Immature natural killer cell (primary cell): ENCODE data around the gene OR10AD1. TPM values are rescaled to one million over a fixed set of nuclear protein-coding genes. Genes with fewer than 3 reads are reported as not detected.
A peak's percentile ranks its signal among the peaks of the same experiment; 100 is the strongest.

Experiments used
- DNase-seq, 3 donors: peaks; one replicate each; pipeline ENCODE4 v3.0.0; 2022; ENCODE audit warnings: mixed read lengths in 1 of 3
- H3K27ac Mint-ChIP-seq, 6 donors: one replicate each; pipeline ENCODE4 v1.8.0; 2020; ENCODE audit warnings: mixed read lengths in 6 of 6, mild to moderate bottlenecking in 5 of 6, inconsistent platforms in 4 of 6, moderate library complexity in 3 of 6
- H3K27me3 Mint-ChIP-seq, 3 donors: one replicate each; pipeline ENCODE4 v1.8.0; 2020 to 2021; ENCODE audit warnings: low read depth in 3 of 3, mild to moderate bottlenecking in 3 of 3, mixed read lengths in 3 of 3, moderate library complexity in 3 of 3, inconsistent platforms in 1 of 3
- H3K36me3 Mint-ChIP-seq, 3 donors: one replicate each; pipeline ENCODE4 v1.8.0; 2020; ENCODE audit warnings: mixed read lengths in 3 of 3, inconsistent platforms in 2 of 3, mild to moderate bottlenecking in 2 of 3
- H3K4me1 Mint-ChIP-seq, 2 donors: one replicate each; pipeline ENCODE4 v1.8.0; 2020; ENCODE audit warnings: inconsistent platforms in 2 of 2, mild to moderate bottlenecking in 2 of 2, mixed read lengths in 2 of 2, moderate library complexity in 1 of 2
- H3K4me3 Mint-ChIP-seq, 5 donors: one replicate each; pipeline ENCODE4 v1.8.0; 2020; ENCODE audit warnings: mild to moderate bottlenecking in 5 of 5, mixed read lengths in 5 of 5, inconsistent platforms in 3 of 5, moderate library complexity in 3 of 5
- H3K9me3 Mint-ChIP-seq, 6 donors: one replicate each; pipeline ENCODE4 v1.8.0; 2020; ENCODE audit warnings: mild to moderate bottlenecking in 6 of 6, mixed read lengths in 6 of 6, inconsistent platforms in 4 of 6, moderate library complexity in 3 of 6
- polyA plus RNA-seq, 3 donors: library from polyadenylated mRNA; unstranded; fragments of 300-500 nt; fragmentation: Illumina TruSeq; gene quantifications; one replicate each; pipeline ENCODE4 v1.2.3, GENCODE V29; 2021

The OR10AD1 gene
- polyA plus RNA-seq, 3 donors from 2014 or later: not detected

GRCh38 chr12:48201091-48201490 lies 2.0 kb downstream of the OR10AD1 start:
- DNase-seq: no peak
- Mint-ChIP-seq H3K27me3 (peaks cover 9 to 16% (median 11%) of the 10 kb centered on the region in 3 donors), H3K27ac (peak overlapping the region; percentile 79 to 97 (median 95)), H3K9me3 (peaks cover 5 to 40% (median 17%) of the 10 kb centered on the region in 6 donors), H3K4me3 (peak overlapping the region; percentile 88 to 93 (median 91)), H3K4me1 (peaks cover 47 to 61% of the 10 kb centered on the region in 2 donors), H3K36me3 (peaks cover 22 to 38% (median 23%) of the 10 kb centered on the region in 3 donors)

DNA sequence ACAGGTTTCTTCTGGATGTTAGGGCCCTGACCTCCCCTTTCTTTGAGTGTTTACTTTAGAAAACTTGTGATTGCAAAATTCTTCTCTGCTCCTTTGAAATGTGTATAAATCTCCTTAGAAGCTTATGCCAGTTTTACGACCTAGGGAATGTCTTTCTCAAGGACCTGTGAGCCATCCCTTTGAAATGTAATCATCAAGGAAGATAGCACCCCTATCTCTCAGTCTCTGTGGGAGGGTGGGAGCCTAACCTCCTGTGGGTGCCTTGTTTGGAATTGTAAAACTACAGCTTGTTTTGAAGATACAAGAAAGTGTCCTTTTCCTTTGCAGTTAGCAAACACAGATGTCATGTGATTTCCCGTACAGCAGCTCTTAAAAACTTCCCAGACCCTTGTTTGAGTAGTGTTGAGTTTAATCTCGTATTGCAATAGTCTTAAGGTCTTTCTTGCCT lies 3.3 kb downstream of the OR10AD1 start:
- peaks cover 2 to 34% (median 17%) of the 10 kb centered on the region in 6 donors for H3K9me3 Mint-ChIP-seq
- peak overlapping the region; percentile 91 to 97 (median 95) for H3K27ac Mint-ChIP-seq
- H3K36me3 Mint-ChIP-seq: peaks cover 16 to 32% (median 23%) of the 10 kb centered on the region in 3 donors
- H3K4me1 Mint-ChIP-seq: peaks cover 47 to 61% of the 10 kb centered on the region in 2 donors
- DNase-seq: no peak
- peak overlapping the region; percentile 88 to 93 (median 91) for H3K4me3 Mint-ChIP-seq
- peaks cover 9 to 15% (median 11%) of the 10 kb centered on the region in 3 donors for H3K27me3 Mint-ChIP-seq

DNA sequence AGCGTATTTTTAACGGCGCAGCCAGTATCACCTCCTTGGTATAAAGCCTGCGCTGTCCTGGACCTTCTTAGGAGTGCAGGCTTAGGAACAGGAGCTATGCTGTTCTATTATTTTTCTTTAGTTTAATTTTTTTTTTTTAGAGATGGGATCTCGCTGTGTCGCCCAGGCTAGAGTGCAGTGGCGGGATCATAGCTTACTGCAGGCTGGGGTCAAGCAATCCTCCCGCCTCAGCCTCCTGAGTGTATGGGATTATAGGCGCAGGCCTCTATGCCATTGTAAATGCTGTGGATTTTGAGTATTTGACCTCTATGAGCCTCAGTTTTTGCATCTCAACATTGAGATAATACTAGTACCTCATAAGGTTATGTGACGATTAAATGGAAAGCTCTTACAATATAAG lies 4.1 kb downstream of the OR10AD1 start:
- DNase-seq: no peak
- peaks cover 9 to 14% (median 9%) of the 10 kb centered on the region in 3 donors for H3K27me3 Mint-ChIP-seq
- H3K36me3 Mint-ChIP-seq: peaks cover 11 to 24% (median 18%) of the 10 kb centered on the region in 3 donors
- H3K4me3 Mint-ChIP-seq: peak overlapping the region; percentile 88 to 93 (median 91)
- H3K27ac Mint-ChIP-seq: peak overlapping the region; percentile 91 to 97 (median 95)
- H3K9me3 Mint-ChIP-seq: peaks cover 2 to 26% (median 12%) of the 10 kb centered on the region in 6 donors
- H3K4me1 Mint-ChIP-seq: peaks cover 47 to 61% of the 10 kb centered on the region in 2 donors

DNA sequence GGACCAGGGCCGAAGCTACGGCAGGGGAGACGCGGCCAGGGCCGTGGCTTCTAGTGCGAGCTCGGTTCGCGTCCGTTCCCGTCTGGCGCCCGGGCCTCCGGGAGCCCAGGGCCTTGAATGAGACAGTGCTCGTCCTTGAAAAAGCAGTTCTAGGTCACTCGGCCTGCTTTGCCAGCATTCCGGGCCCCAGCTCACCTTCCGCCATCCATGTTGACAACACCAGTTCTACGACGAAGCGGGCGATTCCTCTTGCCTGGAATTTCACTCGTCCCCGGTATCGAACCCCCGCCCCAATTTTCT lies 4.5 kb downstream of the OR10AD1 start:
- H3K4me1 Mint-ChIP-seq: peaks cover 47 to 61% of the 10 kb centered on the region in 2 donors

DNA sequence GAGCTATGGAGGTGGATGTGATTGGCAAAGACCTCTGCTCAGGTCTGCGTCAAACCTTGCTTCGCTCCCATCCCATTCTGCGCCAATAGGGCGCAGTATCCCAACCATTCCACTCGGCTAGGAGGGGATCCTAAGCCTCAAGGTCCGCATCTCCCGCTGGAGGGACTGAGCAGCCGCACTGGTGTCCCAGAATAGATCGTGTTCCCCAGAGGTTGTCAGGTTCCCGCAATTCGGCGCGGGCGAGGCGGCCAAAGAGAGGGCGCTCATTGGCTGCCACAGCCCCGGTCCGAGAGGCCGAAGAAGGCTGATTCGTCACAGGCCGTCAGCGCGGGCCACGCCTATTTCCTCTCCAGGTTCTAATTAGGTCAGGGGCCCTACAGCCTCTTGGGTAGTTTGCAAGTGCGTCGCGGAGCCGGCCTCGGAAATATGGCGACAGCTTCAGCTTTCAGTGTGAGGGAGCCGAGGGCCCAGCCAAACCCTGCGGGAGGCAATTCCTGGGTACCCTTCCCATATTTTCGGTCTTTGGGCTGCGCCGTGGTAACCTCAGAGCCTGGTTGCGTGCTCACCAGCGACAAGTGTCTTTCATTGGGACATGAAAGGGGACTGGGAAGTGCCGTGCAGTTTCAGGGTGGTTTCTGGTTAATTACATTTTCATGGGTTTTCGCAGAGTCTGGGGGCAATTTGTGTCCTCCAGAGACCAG lies 5.0 kb downstream of the OR10AD1 start:
- peak; percentile 91 to 92 (median 91) for DNase-seq
- peaks cover 9 to 17% (median 15%) of the 10 kb centered on the region in 3 donors for H3K27me3 Mint-ChIP-seq
- H3K4me3 Mint-ChIP-seq: peak overlapping the region; percentile 88 to 93 (median 91)
- H3K4me1 Mint-ChIP-seq: peaks cover 47 to 61% of the 10 kb centered on the region in 2 donors
- H3K27ac Mint-ChIP-seq: peak overlapping the region; percentile 91 to 97 (median 95)
- peaks cover 11 to 19% (median 13%) of the 10 kb centered on the region in 3 donors for H3K36me3 Mint-ChIP-seq
- peaks cover 0 to 18% (median 8%) of the 10 kb centered on the region in 6 donors for H3K9me3 Mint-ChIP-seq

More for the DNA sequence above, 4.5 kb downstream of the OR10AD1 start:
- peaks cover 11 to 24% (median 18%) of the 10 kb centered on the region in 3 donors for H3K36me3 Mint-ChIP-seq
- no peak for DNase-seq
- H3K9me3 Mint-ChIP-seq: peaks cover 2 to 23% (median 11%) of the 10 kb centered on the region in 6 donors
- H3K4me3 Mint-ChIP-seq: peak overlapping the region; percentile 88 to 93 (median 91)
- H3K27me3 Mint-ChIP-seq: peaks cover 9 to 17% (median 12%) of the 10 kb centered on the region in 3 donors
- H3K27ac Mint-ChIP-seq: peak overlapping the region; percentile 91 to 97 (median 95)

- Mint-ChIP-seq H3K4me3 (peak overlapping the region; percentile 88 to 93 (median 91)), H3K36me3 (peaks cover 6 to 14% (median 12%) of the 10 kb centered on the region in 3 donors), H3K9me3 (peaks cover 0 to 12% (median 4%) of the 10 kb centered on the region in 6 donors), H3K27me3 (peaks cover 7 to 17% (median 15%) of the 10 kb centered on the region in 3 donors), H3K27ac (peak overlapping the region; percentile 91 to 97 (median 95)), H3K4me1 (peaks cover 47 to 55% of the 10 kb centered on the region in 2 donors)
- DNase-seq: peak in 2 of 3 donors; percentile 37 to 38
These were observed 5.5 kb downstream of the OR10AD1 start for GRCh38 chr12:48197549-48197970.

GRCh38 chr12:48194799-48195201 lies 8.3 kb downstream of the OR10AD1 start:
- H3K27me3 Mint-ChIP-seq: peaks cover 8 to 20% (median 18%) of the 10 kb centered on the region in 3 donors
- H3K36me3 Mint-ChIP-seq: peaks cover 0 to 4% (median 0%) of the 10 kb centered on the region in 3 donors
- H3K4me3 Mint-ChIP-seq: no peak overlapping the region
- H3K9me3 Mint-ChIP-seq: no peaks in the 10 kb centered on the region
- H3K27ac Mint-ChIP-seq: no peak overlapping the region
- DNase-seq: no peak
- H3K4me1 Mint-ChIP-seq: peaks cover 21 to 28% of the 10 kb centered on the region in 2 donors

GRCh38 chr12:48193623-48194022 lies 9.5 kb downstream of the OR10AD1 start:
- no peak for DNase-seq
- peaks cover 0 to 4% (median 0%) of the 10 kb centered on the region in 3 donors for H3K36me3 Mint-ChIP-seq
- H3K4me3 Mint-ChIP-seq: no peak overlapping the region
- H3K27me3 Mint-ChIP-seq: peaks cover 8 to 20% (median 11%) of the 10 kb centered on the region in 3 donors
- H3K9me3 Mint-ChIP-seq: no peaks in the 10 kb centered on the region
- H3K4me1 Mint-ChIP-seq: peaks cover 10 to 16% of the 10 kb centered on the region in 2 donors
- no peak overlapping the region for H3K27ac Mint-ChIP-seq

DNA sequence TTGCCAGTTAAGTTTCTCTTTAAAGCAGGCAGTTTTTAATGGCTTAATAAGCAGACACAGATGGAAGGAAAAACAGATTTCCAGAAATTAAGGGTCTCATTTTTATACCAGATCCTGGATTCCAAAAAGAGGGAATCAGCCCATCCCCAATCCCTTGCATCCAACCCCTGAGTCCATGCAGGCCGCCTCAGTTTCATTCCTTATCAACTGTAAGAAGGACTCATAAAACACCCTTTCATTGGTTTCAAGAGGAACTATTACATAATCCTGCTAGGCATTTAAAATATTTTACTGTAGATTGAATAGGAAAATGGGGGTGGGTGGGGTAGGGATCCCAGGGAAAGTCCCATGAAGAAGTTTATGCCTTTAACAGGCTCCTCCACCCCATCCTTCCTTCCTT lies 10.2 kb downstream of the OR10AD1 start:
- Mint-ChIP-seq H3K4me1 (peaks cover 4 to 8% of the 10 kb centered on the region in 2 donors), H3K36me3 (peaks cover 0 to 4% (median 0%) of the 10 kb centered on the region in 3 donors), H3K9me3 (no peaks in the 10 kb centered on the region), H3K27me3 (peaks cover 3 to 14% (median 6%) of the 10 kb centered on the region in 3 donors), H3K27ac (no peak overlapping the region), H3K4me3 (no peak overlapping the region)
- DNase-seq: no peak

- Mint-ChIP-seq H3K4me1 (no peaks in the 10 kb centered on the region), H3K27ac (no peak overlapping the region), H3K4me3 (no peak overlapping the region), H3K36me3 (peaks cover 0 to 4% (median 0%) of the 10 kb centered on the region in 3 donors), H3K27me3 (peaks cover 7 to 18% (median 8%) of the 10 kb centered on the region in 3 donors), H3K9me3 (no peaks in the 10 kb centered on the region)
- DNase-seq: no peak
These were observed 12.0 kb downstream of the OR10AD1 start for GRCh38 chr12:48191096-48191495.

GRCh38 chr12:48189331-48190125 lies 13.6 kb downstream of the OR10AD1 start:
- DNase-seq: peak; percentile 56 to 63 (median 62)
- H3K27ac Mint-ChIP-seq: no peak overlapping the region
- H3K4me3 Mint-ChIP-seq: no peak overlapping the region
- H3K4me1 Mint-ChIP-seq: no peaks in the 10 kb centered on the region
- H3K9me3 Mint-ChIP-seq: no peaks in the 10 kb centered on the region
- peaks cover 0 to 4% (median 0%) of the 10 kb centered on the region in 3 donors for H3K36me3 Mint-ChIP-seq
- H3K27me3 Mint-ChIP-seq: peaks cover 17 to 28% (median 19%) of the 10 kb centered on the region in 3 donors

DNA sequence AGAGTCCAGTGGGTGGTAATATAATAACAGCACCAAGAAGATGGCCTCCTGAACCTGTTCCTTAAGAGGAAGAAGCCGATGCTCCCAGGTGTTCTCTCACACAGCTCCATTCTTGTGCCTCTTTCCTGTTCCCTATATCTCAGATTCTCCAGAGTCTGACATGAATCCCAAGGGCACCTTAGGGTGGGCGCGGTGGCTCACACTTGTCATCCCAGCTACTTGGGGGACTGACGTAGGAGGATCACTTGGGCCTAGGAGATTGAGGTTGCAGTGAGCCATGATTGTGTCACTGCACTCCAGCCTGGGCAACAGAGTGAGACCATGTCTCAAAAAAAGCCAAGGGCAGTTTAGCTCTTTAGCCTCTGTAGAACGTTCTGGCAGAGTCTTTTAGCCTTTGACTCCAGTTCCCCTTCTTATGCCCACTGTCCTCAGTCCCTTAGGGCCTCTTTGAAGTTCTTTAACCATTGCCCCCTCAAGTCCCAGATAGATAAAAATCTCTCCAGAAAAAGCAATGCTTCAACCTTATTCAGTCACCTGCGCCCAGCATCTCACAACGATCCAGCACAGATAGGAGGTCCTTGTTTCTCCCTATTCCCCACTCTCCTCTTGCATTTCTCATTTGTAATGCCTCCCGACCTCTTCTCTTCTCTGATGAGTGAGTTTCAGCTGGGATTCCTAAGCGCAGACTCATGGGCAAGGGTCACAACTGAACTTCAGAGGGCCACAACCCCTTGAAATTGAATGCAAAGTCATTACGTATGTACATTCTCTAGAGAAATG lies 15.0 kb downstream of the OR10AD1 start:
- Mint-ChIP-seq H3K27me3 (peaks cover 22 to 29% (median 22%) of the 10 kb centered on the region in 3 donors), H3K4me3 (no peak overlapping the region), H3K36me3 (no peaks in the 10 kb centered on the region), H3K27ac (no peak overlapping the region), H3K4me1 (peaks cover 3% of the 10 kb centered on the region in 2 donors), H3K9me3 (no peaks in the 10 kb centered on the region)
- DNase-seq: no peak
